CD4-positive, alpha-beta T cell treated with Interleukin-2 at 100 ng/mL for 4 hours (primary cell): Measurements from ENCODE around the gene TMEM30B.

Experiments
- DNase-seq: peaks from one replicate; pipeline ENCODE4 v3.0.0-alpha.2; 2020; ENCODE audit warnings: low spot score

TMEM30B gene

DNA sequence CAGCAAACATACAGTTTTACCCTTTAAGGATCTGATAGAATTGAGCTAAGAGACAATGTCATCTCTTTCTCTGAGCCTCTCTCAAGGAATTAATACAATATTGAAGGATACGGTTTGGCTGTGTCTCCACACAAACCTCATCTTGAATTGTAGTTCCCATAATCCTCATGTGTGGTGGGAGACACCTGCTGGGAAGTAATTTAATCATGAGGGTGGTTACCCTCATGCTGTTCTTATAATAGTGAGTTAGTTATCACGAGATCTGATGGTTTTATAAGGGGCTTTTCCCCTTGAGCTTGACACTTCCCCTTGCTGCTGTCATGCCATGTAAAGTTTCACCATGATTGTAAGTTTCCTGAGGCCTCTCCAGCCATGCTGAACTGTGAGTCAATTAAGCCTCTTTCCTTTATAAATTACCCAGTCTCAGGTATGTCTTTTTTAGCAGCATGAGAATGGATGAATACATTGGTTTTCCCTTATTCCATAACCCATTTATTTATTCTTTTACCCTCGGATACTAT, 47.6 kb downstream of the TMEM30B start:
- DNase-seq, result no peak

DNA sequence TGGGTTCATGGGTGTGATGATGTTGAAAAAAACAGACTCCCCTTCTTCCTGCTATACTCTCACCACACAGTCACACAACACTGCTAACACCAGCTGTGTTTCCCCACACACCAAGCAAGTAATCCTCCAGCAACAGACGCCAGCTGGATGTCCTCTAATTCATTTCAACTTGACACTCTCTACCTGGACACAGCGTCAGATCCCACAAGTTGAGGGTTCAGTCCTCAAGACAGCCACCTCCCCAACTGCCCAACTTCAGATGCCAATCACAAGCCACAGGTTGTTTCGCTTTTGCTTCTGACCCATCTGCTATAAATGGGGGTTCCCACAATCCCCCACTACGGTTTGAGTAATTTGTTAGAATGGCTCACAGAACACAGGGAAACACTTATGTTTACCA, 49.3 kb downstream of the TMEM30B start:
- no peak for DNase-seq

DNA sequence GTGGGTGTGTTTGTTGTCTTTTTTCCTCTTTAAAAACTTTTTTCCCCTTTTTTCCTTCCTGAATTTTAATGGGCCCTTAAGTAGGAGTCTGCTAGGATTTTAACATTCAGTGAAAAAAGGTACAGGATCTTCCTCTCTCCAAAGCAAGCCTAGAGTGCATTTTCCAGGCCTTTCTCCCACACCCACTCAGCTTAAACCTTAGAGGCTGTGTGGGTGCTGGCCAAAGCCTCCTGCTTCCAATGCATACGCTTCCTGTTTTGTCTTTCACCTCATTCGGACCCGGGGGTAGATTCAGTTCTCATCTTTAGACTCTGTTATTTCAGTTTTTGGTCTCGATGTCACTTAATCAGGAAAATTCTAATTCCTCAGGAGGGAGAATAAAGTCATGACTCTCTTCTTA, 51.2 kb downstream of the TMEM30B start:
- DNase-seq, result no peak

DNA sequence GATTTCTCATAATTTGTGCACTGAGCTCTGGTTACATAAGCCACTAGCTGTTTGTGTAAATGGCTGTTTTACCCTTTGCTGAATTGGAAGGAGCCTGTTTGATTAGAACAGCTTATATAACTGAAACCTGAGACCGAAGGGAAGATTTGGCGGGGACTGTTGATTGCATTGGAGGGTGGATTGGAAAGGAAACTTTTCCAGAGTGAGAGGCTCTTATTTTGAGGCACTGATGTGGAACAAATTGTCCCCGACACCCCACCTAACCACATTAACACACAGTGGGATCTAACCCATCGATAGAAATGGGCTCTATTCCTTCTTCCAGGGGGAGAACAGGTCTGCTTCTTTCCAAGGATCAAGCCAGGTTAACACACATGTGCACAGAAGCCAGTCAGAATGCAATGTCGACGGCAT, 51.7 kb downstream of the TMEM30B start:
- DNase-seq, result no peak

DNA sequence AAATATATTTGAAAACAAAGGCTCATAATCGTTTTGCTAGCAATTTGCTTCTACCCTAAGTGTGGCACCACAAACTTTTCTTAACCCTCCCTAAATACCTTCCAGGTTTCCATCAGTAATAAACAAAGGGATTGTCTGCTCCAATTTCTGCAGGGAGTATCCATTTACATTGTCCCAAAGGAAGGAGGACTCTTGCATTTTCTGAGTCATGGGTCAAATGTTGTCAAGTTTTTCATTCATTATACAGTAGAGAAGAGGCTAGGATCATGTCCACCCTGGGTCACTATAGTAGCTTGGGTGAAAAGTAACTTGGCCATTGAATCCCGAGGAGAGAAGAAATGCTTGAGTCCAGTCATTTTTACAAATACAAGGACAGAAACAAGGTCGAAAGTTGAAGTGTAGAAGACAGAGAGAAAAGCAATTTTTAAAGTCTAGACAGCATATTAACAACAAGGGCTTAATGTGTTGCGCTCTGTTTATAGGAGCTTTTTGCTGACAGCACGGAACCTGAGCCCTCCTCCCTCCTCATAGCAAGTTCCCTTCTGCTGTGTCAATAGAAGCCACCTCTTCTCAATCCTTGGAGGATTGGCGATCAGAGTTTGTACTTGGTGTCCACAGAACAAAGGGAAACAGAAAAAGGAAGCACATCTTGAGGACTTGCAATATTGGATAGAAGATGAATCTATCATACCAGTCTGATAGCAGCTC, 53.1 kb downstream of the TMEM30B start:
- DNase-seq, result no peak
